ENCODE data around the gene TTC3.

GRCh38 chr21:37030864-37031263, 42.2 kb upstream of the TTC3 start:
- TF ChIP-seq CTCF (IDR thresholded peaks at IDR 0.05) (no peak), POLR2A (IDR thresholded peaks at IDR 0.05) (no peak)
